ENCODE measurements around the gene AUTS2. TPM values are rescaled to one million over a fixed set of nuclear protein-coding genes. Genes with fewer than 3 reads are reported as not detected.

AUTS2 gene
- total and polyA plus RNA-seq, 10 of the 15 experiments (the other 5 are each of a cell fraction or from before 2014, with no cell fraction given): 6.4 to 55.6 (median 21.6) TPM

GRCh38 chr7:69786730-69787395, 188.6 kb downstream of the AUTS2 start:
- CTCF ChIA-PET: interaction anchor here (1.1 kb wide), 1 partner anchor 8 kb away, joined by 4 read pairs; no protein-coding TSS in a partner anchor
- no TSS peak for BruUV-seq (replicated peaks)
- intact Hi-C loops (cut with micrococcal nuclease; ENCODE audit: unreplicated experiment) (no loop called here), in situ Hi-C loops (cut with MboI) (no loop called here)
- TF ChIP-seq SMC3 (IDR thresholded peaks at IDR 0.05; ENCODE audit: borderline replicate concordance, low read length): no peak
- TF ChIP-seq RAD21 (IDR thresholded peaks at IDR 0.05; ENCODE audit: insufficient read depth, low read depth, low read length): no peak
- TF ChIP-seq RUNX3 (IDR thresholded peaks at IDR 0.05; ENCODE audit: low read length): peak; percentile 22; the same call in 1 of the 2 replicates
- Histone ChIP-seq H3K4me1 (ENCODE audit: control insufficient read depth, insufficient read depth, low read length) (peaks cover 11% of the 10 kb centered on the region; the same call in 1 of the 2 replicates), H3K79me2 (ENCODE audit: control insufficient read depth, insufficient read depth, low read length) (no peaks in the 10 kb centered on the region; the same call in none of the 2 replicates), H2AFZ (ENCODE audit: control insufficient read depth, low read depth, low read length) (no peak overlapping the region), H3K27ac (ENCODE audit: control insufficient read depth, insufficient read depth) (no peak overlapping the region), H3K9ac (ENCODE audit: control insufficient read depth, insufficient read depth, low read length) (no peak overlapping the region), H4K20me1 (ENCODE audit: control insufficient read depth, insufficient read depth) (no peaks in the 10 kb centered on the region), H3K9me3 (replicated peaks; ENCODE audit: control insufficient read depth, insufficient read depth, low read length) (no peaks in the 10 kb centered on the region; the same call in 2 of the 3 replicates), H3K27me3 (replicated peaks in 1 of 2; ENCODE audit: control insufficient read depth in 2 of 2, insufficient read depth in 2 of 2, low read length in 1 of 2) (no peaks in the 10 kb centered on the region), H3K36me3 (ENCODE audit: control insufficient read depth in 2 of 2, insufficient read depth in 2 of 2, low read length in 1 of 2) (no peaks in the 10 kb centered on the region), H3K4me2 (ENCODE audit: control insufficient read depth, insufficient read depth) (no peak overlapping the region), H3K4me3 (no peak overlapping the region)
- SMC1A ChIA-PET (ENCODE audit: uncharacterized antibody, unreplicated experiment): interaction anchor here (1.2 to 5.9 kb wide), 2 partner anchors 9 to 47 kb away, joined by 3 to 42 read pairs; no protein-coding TSS in a partner anchor
- DNase-seq (ENCODE audit: low read depth, low spot score): no peak
- 49% methylated on average over 3 of the region's 3 CpGs for WGBS (ENCODE audit: insufficient coverage, insufficient replicate concordance, low lambda C conversion rate, missing lambda C conversion rate)
- peak; percentile 47 for ATAC-seq
- FAIRE-seq: no peak
- RAD21 ChIA-PET (ENCODE audit: unreplicated experiment): interaction anchor here (0.6 to 1.2 kb wide), 3 partner anchors 8 to 16 kb away, joined by 3 read pairs; no protein-coding TSS in a partner anchor
- POLR2A ChIA-PET: interaction anchor here (0.9 kb wide), 1 partner anchor 8 kb away, joined by 3 read pairs; no protein-coding TSS in a partner anchor

DNA sequence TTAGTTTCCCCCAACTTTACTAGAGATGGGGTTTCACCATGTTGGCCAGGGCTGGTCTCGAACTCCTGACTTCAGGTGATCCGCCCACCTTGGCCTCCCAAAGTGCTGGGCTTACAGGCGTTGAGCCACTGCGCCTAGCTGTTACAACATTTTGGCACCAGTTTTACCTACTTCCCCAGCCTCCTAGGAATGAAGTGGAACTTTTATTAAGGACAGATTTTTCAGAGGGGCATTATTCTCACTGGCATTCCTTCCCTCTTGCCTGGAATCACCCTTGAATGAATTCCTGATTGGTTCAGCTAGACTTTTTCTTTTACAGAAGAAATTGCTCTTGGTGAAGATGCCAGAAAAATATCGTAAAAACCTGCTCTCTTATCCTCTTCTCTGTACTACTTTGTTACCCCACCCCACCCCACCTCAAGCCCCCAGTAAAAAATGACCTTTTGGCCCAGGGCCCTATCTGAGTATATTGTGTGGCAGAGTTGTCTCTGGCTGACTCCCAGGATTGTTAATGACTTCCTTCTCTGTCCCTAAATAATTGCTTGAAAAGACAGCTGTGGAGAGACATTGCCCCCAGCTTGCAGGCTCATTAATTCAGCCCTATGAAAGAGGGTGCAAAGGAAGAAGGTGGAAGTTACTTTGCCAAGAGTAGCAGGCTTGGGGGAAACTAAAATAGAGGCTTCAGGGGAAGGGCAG, 189.6 kb downstream of the AUTS2 start:
- H3K36me3 ChIP-seq (ENCODE audit: control insufficient read depth in 2 of 2, insufficient read depth in 2 of 2, low read length in 1 of 2): no peaks in the 10 kb centered on the region
- H3K4me3 ChIP-seq: no peak overlapping the region
- no peak overlapping the region for H3K27ac ChIP-seq (ENCODE audit: control insufficient read depth, insufficient read depth)
- H3K79me2 ChIP-seq (ENCODE audit: control insufficient read depth, insufficient read depth, low read length): no peaks in the 10 kb centered on the region; the same call in none of the 2 replicates
- no peak overlapping the region for H3K4me2 ChIP-seq (ENCODE audit: control insufficient read depth, insufficient read depth)
- ChIA-PET SMC1A (ENCODE audit: uncharacterized antibody, unreplicated experiment) (interaction anchor here (0.8 to 5.9 kb wide), 7 partner anchors 10 to 147 kb away, joined by 3 to 42 read pairs (median 4); no protein-coding TSS in a partner anchor), RAD21 (ENCODE audit: unreplicated experiment) (interaction anchor here (0.6 to 1.4 kb wide), 4 partner anchors 12 to 26 kb away, joined by 3 to 4 read pairs (median 3); no protein-coding TSS in a partner anchor), POLR2A (interaction anchor here (1.1 to 1.4 kb wide), 2 partner anchors 10 to 48 kb away, joined by 3 to 4 read pairs; no protein-coding TSS in a partner anchor), CTCF (interaction anchor here (1.1 to 1.2 kb wide), 2 partner anchors 9 kb away, joined by 3 to 4 read pairs; no protein-coding TSS in a partner anchor)
- no peaks in the 10 kb centered on the region for H3K27me3 ChIP-seq (replicated peaks in 1 of 2; ENCODE audit: control insufficient read depth in 2 of 2, insufficient read depth in 2 of 2, low read length in 1 of 2)
- DNase-seq (ENCODE audit: low read depth, low spot score) (no peak), ATAC-seq (no peak), FAIRE-seq (no peak)
- no peak overlapping the region for H3K9ac ChIP-seq (ENCODE audit: control insufficient read depth, insufficient read depth, low read length)
- H2AFZ ChIP-seq (ENCODE audit: control insufficient read depth, low read depth, low read length): no peak overlapping the region
- H3K4me1 ChIP-seq (ENCODE audit: control insufficient read depth, insufficient read depth, low read length): peaks cover 11% of the 10 kb centered on the region; the same call in 1 of the 2 replicates
- 78% methylated on average over 5 of the region's 5 CpGs for WGBS (ENCODE audit: insufficient coverage, insufficient replicate concordance, low lambda C conversion rate, missing lambda C conversion rate)
- intact Hi-C loops (cut with micrococcal nuclease; ENCODE audit: unreplicated experiment): no loop called here
- no TSS peak for BruUV-seq (replicated peaks)
- no peaks in the 10 kb centered on the region for H4K20me1 ChIP-seq (ENCODE audit: control insufficient read depth, insufficient read depth)
- in situ Hi-C loops (cut with MboI): no loop called here
- H3K9me3 ChIP-seq (replicated peaks; ENCODE audit: control insufficient read depth, insufficient read depth, low read length): no peaks in the 10 kb centered on the region; the same call in 2 of the 3 replicates
- TF ChIP-seq NFXL1 (IDR thresholded peaks at IDR 0.05; ENCODE audit: borderline replicate concordance) (no peak), ZNF687 (IDR thresholded peaks at IDR 0.05) (no peak)

Measured in GM12878 (cell line).